Thymus (tissue), 11 donors: ENCODE results near the gene PSTPIP1. TPM values are rescaled to one million over a fixed set of nuclear protein-coding genes. Genes with fewer than 3 reads are reported as not detected.
A peak's percentile ranks its signal among the peaks of the same experiment; 100 is the strongest.

Experiments
- DNase-seq, 9 donors: peaks; one replicate each; pipeline ENCODE4 v3.0.0-alpha.2; 2013; ENCODE audit warnings: low spot score in 9 of 9, low read depth in 6 of 9, missing footprints in 1 of 9
- H3K27ac ChIP-seq, 2 donors: one replicate each; pipeline ENCODE4 v1.5.1; 2013; ENCODE audit warnings: control low read depth in 1 of 2, low read depth in 1 of 2, low read length in 1 of 2, mild to moderate bottlenecking in 1 of 2, moderate library complexity in 1 of 2
- H3K27me3 ChIP-seq, 2 donors: one replicate each; pipeline ENCODE4 v1.5.1; 2013; ENCODE audit warnings: low read length in 1 of 2; ENCODE audit not compliant: control insufficient read depth in 2 of 2, insufficient read depth in 1 of 2
- H3K36me3 ChIP-seq, 2 donors: one replicate each; pipeline ENCODE4 v1.5.1; 2013; ENCODE audit warnings: low read length in 1 of 2, mild to moderate bottlenecking in 1 of 2, moderate library complexity in 1 of 2; ENCODE audit not compliant: control insufficient read depth in 2 of 2, insufficient read depth in 2 of 2
- H3K4me1 ChIP-seq, 2 donors: one replicate each; pipeline ENCODE4 v1.5.1; 2013; ENCODE audit warnings: low read length in 2 of 2; ENCODE audit not compliant: control insufficient read depth in 2 of 2, insufficient read depth in 2 of 2
- H3K4me3 ChIP-seq, 2 donors: one replicate each; pipeline ENCODE4 v1.5.1; 2013; ENCODE audit warnings: low read length in 2 of 2, control low read depth in 1 of 2, mild to moderate bottlenecking in 1 of 2
- H3K9me3 ChIP-seq, 2 donors: one replicate each; pipeline ENCODE4 v1.5.1; 2013; ENCODE audit warnings: low read length in 1 of 2, mild to moderate bottlenecking in 1 of 2; ENCODE audit not compliant: control insufficient read depth in 2 of 2, insufficient read depth in 1 of 2
- WGBS: extraction: QIAGEN DNeasy Blood & Tissue Kit; methylation state at CpG from one replicate; pipeline ENCODE4 v1.1.7; 2013; 5-methylcytosine and 5-hydroxymethylcytosine counted together
- polyA plus RNA-seq: library from polyadenylated mRNA; stranded (reverse); fragments of 200-250 nt; gene quantifications from one replicate; pipeline ENCODE4 v1.2.3, GENCODE V29; 2013
- total RNA-seq: library from RNA; stranded (reverse); fragments of 120-200 nt; gene quantifications from one replicate; pipeline ENCODE4 v1.2.4, GENCODE V29; 2013
- donor health status: healthy.

The PSTPIP1 gene
- total and polyA plus RNA-seq, 2 donors = 16.0 to 54.8 TPM

GRCh38 chr15:77012868-77013267 lies 17.9 kb downstream of the PSTPIP1 start:
- no peaks in the 10 kb centered on the region for H3K27me3 ChIP-seq
- DNase-seq = peak in 6 of 9 donors; percentile 32 to 76 (median 47)
- peak overlapping the region; percentile 42 to 68 for H3K27ac ChIP-seq
- 26% methylated on average over 4 of the region's 4 CpGs for WGBS
- H3K9me3 ChIP-seq = no peaks in the 10 kb centered on the region
- H3K4me3 ChIP-seq = no peak overlapping the region
- H3K36me3 ChIP-seq = no peaks in the 10 kb centered on the region
- peaks cover 9 to 56% of the 10 kb centered on the region in 2 donors for H3K4me1 ChIP-seq

GRCh38 chr15:77013776-77014131 lies 18.8 kb downstream of the PSTPIP1 start:
- H3K9me3 ChIP-seq = no peaks in the 10 kb centered on the region
- no peaks in the 10 kb centered on the region for H3K27me3 ChIP-seq
- peaks cover 9 to 65% of the 10 kb centered on the region in 2 donors for H3K4me1 ChIP-seq
- peak in 3 of 9 donors; percentile 26 to 51 (median 43) for DNase-seq
- WGBS = 74% methylated on average over 6 of the region's 6 CpGs
- peak overlapping the region; percentile 34 to 42 for H3K27ac ChIP-seq
- H3K4me3 ChIP-seq = no peak overlapping the region
- peaks cover 3 to 5% of the 10 kb centered on the region in 2 donors for H3K36me3 ChIP-seq

DNA sequence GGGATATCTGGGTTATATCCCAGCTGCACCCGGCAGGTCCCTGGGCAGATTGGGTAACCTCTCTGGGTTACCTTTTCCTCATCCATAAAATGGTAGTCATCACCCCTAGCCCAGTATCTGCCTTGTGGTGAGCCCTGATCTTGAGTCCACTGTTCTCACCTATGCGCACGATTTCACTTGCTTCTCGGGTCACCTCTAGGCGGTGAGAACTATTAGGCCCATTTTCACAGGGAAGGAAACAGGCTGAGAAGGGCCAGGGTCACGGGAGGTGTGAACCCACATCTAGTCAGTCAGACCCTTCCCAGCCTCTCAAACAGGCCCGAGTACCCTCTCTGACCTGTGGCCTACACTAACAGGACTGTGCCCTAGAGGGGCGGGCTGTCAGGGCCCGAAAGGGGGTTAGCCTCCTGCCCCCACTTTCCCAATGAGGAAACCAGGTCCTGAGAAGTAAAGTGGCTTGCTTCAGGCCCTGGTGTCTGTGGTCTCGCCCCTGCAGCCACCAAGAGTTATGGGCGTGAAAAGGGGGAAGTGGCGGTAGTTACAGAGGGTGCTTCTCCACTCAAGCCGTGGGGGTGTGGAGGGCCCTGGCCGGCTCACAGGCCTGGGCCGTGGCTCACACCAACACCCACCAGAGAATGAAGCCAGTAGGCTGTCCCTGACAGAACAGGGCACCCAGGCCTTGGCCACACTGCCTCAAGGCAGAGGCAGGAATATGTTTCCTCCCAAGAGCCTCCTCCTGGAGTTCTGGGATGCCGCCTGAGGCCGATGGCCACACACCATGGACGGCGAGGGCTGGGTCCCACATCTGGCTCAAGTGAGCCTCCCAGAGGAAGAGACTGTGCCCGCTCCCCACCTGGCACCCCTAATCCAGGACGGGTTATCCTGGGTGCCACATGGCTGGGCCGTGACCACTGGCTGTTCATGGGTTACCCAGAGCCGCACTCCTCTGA lies 19.5 kb downstream of the PSTPIP1 start:
- H3K9me3 ChIP-seq = no peaks in the 10 kb centered on the region
- peaks cover 9 to 72% of the 10 kb centered on the region in 2 donors for H3K4me1 ChIP-seq
- no peaks in the 10 kb centered on the region for H3K27me3 ChIP-seq
- H3K4me3 ChIP-seq = no peak overlapping the region
- WGBS = 73% methylated on average over 23 of the region's 23 CpGs
- H3K27ac ChIP-seq = peak overlapping the region; percentile 32 to 34
- peaks cover 3 to 7% of the 10 kb centered on the region in 2 donors for H3K36me3 ChIP-seq
- DNase-seq = no peak

- Histone ChIP-seq H3K4me1 (peaks cover 11 to 70% of the 10 kb centered on the region in 2 donors), H3K27me3 (no peaks in the 10 kb centered on the region), H3K9me3 (no peaks in the 10 kb centered on the region), H3K36me3 (peaks cover 5 to 7% of the 10 kb centered on the region in 2 donors), H3K4me3 (no peak overlapping the region), H3K27ac (no peak overlapping the region)
- DNase-seq = no peak
- WGBS = 65% methylated on average over 21 of the region's 21 CpGs
Observed at GRCh38 chr15:77015646-77016320, 20.9 kb downstream of the PSTPIP1 start.

- Histone ChIP-seq H3K4me3 (no peak overlapping the region), H3K27me3 (no peaks in the 10 kb centered on the region), H3K4me1 (peaks cover 16 to 71% of the 10 kb centered on the region in 2 donors), H3K27ac (no peak overlapping the region), H3K36me3 (peaks cover 5 to 7% of the 10 kb centered on the region in 2 donors), H3K9me3 (no peaks in the 10 kb centered on the region)
- 85% methylated on average over 3 of the region's 3 CpGs for WGBS
- no peak for DNase-seq
Observed at GRCh38 chr15:77016321-77016695, 21.4 kb downstream of the PSTPIP1 start.

DNA sequence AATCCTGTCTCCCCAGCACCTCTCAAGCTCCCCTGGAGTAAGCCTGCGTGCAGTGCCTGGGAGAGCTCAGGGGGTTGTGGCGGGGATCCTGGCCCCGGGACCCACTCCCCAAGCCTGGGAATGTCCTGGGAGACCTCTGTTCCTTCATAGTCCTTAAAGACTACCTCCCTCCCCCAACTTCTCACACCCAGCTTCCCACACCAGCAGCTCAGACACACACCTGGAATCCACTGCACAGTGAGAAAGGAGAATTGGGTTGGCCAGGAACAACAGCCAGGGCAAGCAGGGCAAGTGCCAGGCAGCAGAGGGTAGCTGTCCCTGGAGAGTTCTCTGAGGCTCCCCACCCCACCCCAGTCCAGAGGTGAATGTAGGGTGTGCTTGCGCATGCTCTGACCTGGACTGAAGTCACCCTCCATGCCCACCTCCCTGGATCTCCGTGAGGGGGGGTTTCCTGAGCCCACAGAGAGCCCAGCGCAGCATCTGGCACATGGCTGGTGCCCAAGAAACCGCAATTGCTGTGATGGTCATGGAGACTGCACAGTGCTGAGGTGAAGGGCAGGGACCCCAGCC lies 22.2 kb downstream of the PSTPIP1 start:
- WGBS = 95% methylated on average over 7 of the region's 7 CpGs
- peaks cover 22 to 80% of the 10 kb centered on the region in 2 donors for H3K4me1 ChIP-seq
- H3K27me3 ChIP-seq = no peaks in the 10 kb centered on the region
- no peak overlapping the region for H3K4me3 ChIP-seq
- peaks cover 5 to 7% of the 10 kb centered on the region in 2 donors for H3K36me3 ChIP-seq
- H3K27ac ChIP-seq = no peak overlapping the region
- H3K9me3 ChIP-seq = no peaks in the 10 kb centered on the region
- DNase-seq = no peak

- Histone ChIP-seq H3K4me3 (no peak overlapping the region), H3K36me3 (peaks cover 5 to 11% of the 10 kb centered on the region in 2 donors), H3K27me3 (no peaks in the 10 kb centered on the region), H3K9me3 (no peaks in the 10 kb centered on the region), H3K27ac (no peak overlapping the region), H3K4me1 (peaks cover 23 to 80% of the 10 kb centered on the region in 2 donors)
- no peak for DNase-seq
- 94% methylated on average over 20 of the region's 20 CpGs for WGBS
Observed at GRCh38 chr15:77017761-77018720, 23.1 kb downstream of the PSTPIP1 start.

DNA sequence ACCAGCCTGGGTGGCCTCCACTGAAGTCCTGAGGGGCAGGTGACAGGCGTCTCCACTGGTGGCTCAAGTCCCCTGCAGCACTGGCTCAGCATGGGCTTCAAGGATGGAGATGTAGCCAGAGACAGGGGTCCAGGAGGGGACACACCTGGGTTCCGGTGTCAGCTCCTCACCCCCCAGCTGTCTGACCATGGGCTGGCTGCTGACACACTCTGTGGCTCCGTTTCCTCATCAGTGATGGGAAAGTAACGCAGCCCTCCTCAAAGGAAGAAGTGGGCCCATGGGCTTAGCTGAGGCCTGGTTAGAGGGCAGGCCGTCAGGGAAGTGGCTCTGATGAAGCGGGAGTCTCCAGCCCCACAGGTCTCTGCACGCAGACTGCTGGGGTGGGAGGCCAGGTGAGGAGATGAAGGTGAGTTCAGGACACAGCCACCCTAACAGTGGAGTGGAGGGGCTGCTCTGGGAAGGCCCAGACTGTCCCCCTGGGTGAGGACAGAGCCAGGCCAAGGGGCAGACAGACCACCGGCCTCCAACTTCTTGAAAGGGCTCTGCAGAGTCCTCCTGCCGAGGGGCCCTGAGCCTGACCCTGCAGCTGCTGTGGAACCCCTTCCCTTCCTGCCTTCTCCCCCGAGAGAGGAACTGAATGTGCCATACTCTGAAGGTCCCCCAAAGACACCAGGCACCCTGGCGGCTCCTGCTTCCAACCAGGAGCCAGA lies 24.0 kb downstream of the PSTPIP1 start:
- 96% methylated on average over 11 of the region's 11 CpGs for WGBS
- Histone ChIP-seq H3K36me3 (peaks cover 5 to 11% of the 10 kb centered on the region in 2 donors), H3K9me3 (no peaks in the 10 kb centered on the region), H3K4me3 (no peak overlapping the region), H3K27ac (no peak overlapping the region), H3K27me3 (no peaks in the 10 kb centered on the region), H3K4me1 (peaks cover 20 to 71% of the 10 kb centered on the region in 2 donors)
- no peak for DNase-seq
